K562 (cell line): ENCODE data around the gene RNF25. TPM values are rescaled to one million over a fixed set of nuclear protein-coding genes. Genes with fewer than 3 reads are reported as not detected.

Experiments used
- ATAC-seq: fragments of 200-7000 bp; cut with Tn5 transposase; 3 replicates; pipeline ENCODE4 v1.9.1; 2020; ENCODE audit warnings: moderate library complexity
- BruUV-seq: library from RNA; stranded (reverse); fragments of 400-500 nt; replicated peaks from 2 replicates; lab custom pipeline; 2021; lab: Mats Ljungman, UMichigan
- CTCF ChIA-PET: fragments of 300-600 bp; formaldehyde crosslinking; extraction: SDS; loops from one replicate; lab custom pipeline; 2021; ENCODE audit warnings: low intra/inter-chr PET ratio; lab: Yijun Ruan, JAX
- POLR2A ChIA-PET: fragments of 300-600, 350-650 bp; sonication (Branson Sonifier 250); formaldehyde crosslinking; extraction: SDS; loops from one replicate; lab custom pipeline; 2021; ENCODE audit warnings: antibody characterized with exemption, inconsistent platforms; lab: Yijun Ruan, JAX
- DNase-seq, 4 experiments: peaks; one replicate each; pipeline versions ENCODE4 v3.0.0 to v3.0.0-alpha.2; 2011 to 2018; ENCODE audit warnings: low spot score in 3 of 4, mixed read lengths in 3 of 4; ENCODE audit errors: extremely low read depth in 1 of 4
- FAIRE-seq: peaks from 2 replicates; lab custom pipeline; 2011; peaks lifted over from hg19 to GRCh38; lab: Jason Lieb, UNC
- H2AFZ ChIP-seq: 2 replicates; pipeline ENCODE4 v1.6.0; 2011; ENCODE audit warnings: low read depth, low read length, control low read depth, inconsistent platforms
- H3K27ac ChIP-seq: fragments of 200-600 bp; 3 replicates; pipeline ENCODE4 v1.8.0; 2011; ENCODE audit warnings: low read depth, mild to moderate bottlenecking, control low read depth, inconsistent platforms, low read length, moderate library complexity, mixed read lengths; ENCODE audit errors: extremely low read depth
- H3K27me3 ChIP-seq, 2 experiments: fragments of 300-600 bp in 1 of 2; 2 replicates in 1 of 2; 3 replicates in 1 of 2; pipeline versions ENCODE4 v1.6.0 to v1.8.0; 2011; ENCODE audit warnings: inconsistent platforms in 2 of 2, low read length in 2 of 2, mild to moderate bottlenecking in 1 of 2, mixed read lengths in 1 of 2, moderate library complexity in 1 of 2; ENCODE audit not compliant: control insufficient read depth in 2 of 2, insufficient read depth in 2 of 2
- H3K36me3 ChIP-seq: fragments of 300-600 bp; 3 replicates; pipeline ENCODE4 v1.8.0; 2011; ENCODE audit warnings: mild to moderate bottlenecking, low read length, inconsistent platforms; ENCODE audit not compliant: control insufficient read depth, insufficient read depth
- H3K4me1 ChIP-seq, 2 experiments: fragments of 200-600 bp in 1 of 2; replicated peaks in 1 of 2; 2 replicates in 1 of 2; 3 replicates in 1 of 2; pipeline versions ENCODE4 v1.5.1 to v1.8.0; 2011; ENCODE audit warnings: inconsistent platforms in 2 of 2, low read length in 2 of 2, mild to moderate bottlenecking in 1 of 2, mixed read lengths in 1 of 2, moderate library complexity in 1 of 2; ENCODE audit not compliant: control insufficient read depth in 2 of 2, insufficient read depth in 2 of 2
- H3K4me2 ChIP-seq: 2 replicates; pipeline ENCODE4 v1.6.1; 2011; ENCODE audit warnings: low read length, control low read depth, inconsistent platforms, mixed read lengths; ENCODE audit not compliant: insufficient read depth
- H3K4me3 ChIP-seq: fragments of 200-600 bp; sonication (generic), shearing (Covaris generic); 2 replicates; pipeline ENCODE4 v1.5.1; 2016; ENCODE audit warnings: control low read depth, inconsistent platforms
- H3K79me2 ChIP-seq: fragments of 200-600 bp; 3 replicates; pipeline ENCODE4 v1.8.0; 2011; ENCODE audit warnings: low read length, inconsistent platforms; ENCODE audit not compliant: control insufficient read depth, insufficient read depth
- H3K9ac ChIP-seq, 2 experiments: 2 replicates each; pipeline versions ENCODE4 v1.6.0 to v1.6.1; 2011; ENCODE audit warnings: low read depth in 2 of 2, low read length in 2 of 2, control low read depth in 1 of 2, inconsistent platforms in 1 of 2, mild to moderate bottlenecking in 1 of 2, mixed read lengths in 1 of 2; ENCODE audit not compliant: insufficient read depth in 1 of 2
- H3K9me1 ChIP-seq: one replicate; pipeline ENCODE4 v1.6.0; 2011; ENCODE audit warnings: inconsistent platforms, mild to moderate bottlenecking, low read length, moderate library complexity; ENCODE audit not compliant: control insufficient read depth, insufficient read depth
- H3K9me3 ChIP-seq: replicated peaks from 2 replicates; pipeline ENCODE4 v1.5.1; 2011; ENCODE audit warnings: low read depth, low read length, inconsistent platforms; ENCODE audit not compliant: control insufficient read depth, insufficient read depth
- H4K20me1 ChIP-seq: replicated peaks from 2 replicates; pipeline ENCODE4 v1.6.1; 2011; ENCODE audit warnings: low read length, inconsistent platforms, mixed read lengths; ENCODE audit not compliant: control insufficient read depth, insufficient read depth
- ATF2 ChIP-seq: sonication (generic); formaldehyde crosslinking; IDR thresholded peaks from 2 replicates; pipeline ENCODE4 v1.8.1; 2022; ENCODE audit warnings: missing genetic modification reagents
- CEBPZ ChIP-seq: fragments of 150-350 bp; IDR thresholded peaks from 2 replicates; pipeline ENCODE4 v1.6.1; 2014; ENCODE audit warnings: low read depth, mild to moderate bottlenecking, low read length, borderline replicate concordance
- ELF2 ChIP-seq: fragments of 250-450 bp; sonication (Bioruptor Pico); IDR thresholded peaks from 2 replicates; pipeline ENCODE4 v1.5.0; 2021; ENCODE audit warnings: mild to moderate bottlenecking
- FOXJ3 ChIP-seq: sonication (generic); formaldehyde crosslinking; IDR thresholded peaks from 2 replicates; pipeline ENCODE4 v1.4.0; 2020; ENCODE audit warnings: mild to moderate bottlenecking, missing genetic modification reagents
- GTF2E2 ChIP-seq: fragments of 200-800 bp; sonication (Bioruptor generic); IDR thresholded peaks from 2 replicates; pipeline ENCODE4 v1.6.1; 2016; ENCODE audit warnings: missing genetic modification characterization, missing compliant biosample characterization
- GTF3C2 ChIP-seq: IDR thresholded peaks from 3 replicates; pipeline ENCODE4 v1.6.1; 2011; ENCODE audit warnings: borderline replicate concordance, mild to moderate bottlenecking, moderate library complexity; ENCODE audit not compliant: insufficient read length; ENCODE audit errors: extremely low read depth
- KDM2B ChIP-seq: fragments of 250-450 bp; sonication (Bioruptor Pico); IDR thresholded peaks from 2 replicates; pipeline ENCODE4 v1.8.0; 2021; ENCODE audit warnings: mild to moderate bottlenecking, moderate library complexity
- NCOA2 ChIP-seq, 2 experiments: fragments of 450-650 bp; IDR thresholded peaks; 2 replicates each; pipeline ENCODE4 v1.6.1; 2018; ENCODE audit warnings: mild to moderate bottlenecking in 2 of 2, moderate library complexity in 1 of 2; ENCODE audit not compliant: partially characterized antibody in 2 of 2
- TFAM ChIP-seq: fragments of 250-450 bp; sonication (Bioruptor Pico); conservative IDR thresholded peaks from 2 replicates; pipeline ENCODE4 v1.5.0; 2021; ENCODE audit warnings: mild to moderate bottlenecking, moderate library complexity
- U2AF2 ChIP-seq: fragments of 200-400 bp; formaldehyde crosslinking; optimal IDR thresholded peaks from 2 replicates; pipeline ENCODE3; 2017; ENCODE audit warnings: low read depth, mild to moderate bottlenecking, low read length
- WGBS: fragments of 100-300 bp; shearing (Covaris generic); methylation state at CpG from one replicate; pipeline ENCODE4 v1.1.6; 2016; ENCODE audit warnings: low coverage, mixed read lengths; ENCODE audit not compliant: insufficient coverage; ENCODE audit errors: missing lambda C conversion rate; 5-methylcytosine and 5-hydroxymethylcytosine counted together
- in situ Hi-C: fragments of 300-500 bp; cut with MboI; formaldehyde crosslinking; loops from 4 replicates; pipeline ENCODE4 v1.15.0; 2018; ENCODE audit warnings: inconsistent platforms, mixed read lengths
- intact Hi-C: fragments of 100-400 bp; cut with micrococcal nuclease; formaldehyde crosslinking; loops from 2 replicates; pipeline ENCODE4 v1.14.2; 2022
- polyA plus RNA-seq, 8 experiments: library from polyadenylated mRNA; depleted of rRNA in 4 of 8; stranded (reverse) in 5 of 8; unstranded in 3 of 8; fragments of >200 nt; fragmentation: Nextera tagmentation in 2 of 8; fragmentation: Illumina TruSeq in 1 of 8; extraction: Ambion mirVana in 2 of 8; extraction: Trizol in 1 of 8; gene quantifications; 2 replicates each; pipeline versions ENCODE4 v1.2.1 to v1.2.3, GENCODE V29; 2011 to 2014; ENCODE audit warnings: inconsistent platforms in 1 of 8, missing spikeins in 1 of 8
- total RNA-seq, 7 experiments: library from RNA; depleted of rRNA in 6 of 7; stranded (reverse); fragments of >200 nt in 6 of 7; fragmentation: Illumina TruSeq in 2 of 7; extraction: Trizol in 2 of 7; gene quantifications; 2 replicates each; pipeline versions ENCODE4 v1.2.1 to v1.2.3, GENCODE V29; 2011 to 2021; ENCODE audit warnings: low replicate concordance in 1 of 7

The RNF25 gene
- total and polyA plus RNA-seq, 9 of the 15 experiments (the other 6 are each of a cell fraction or from before 2014, with no cell fraction given) = 2.3 to 49.8 (median 20.5) TPM

- no peak for TF ChIP-seq GTF3C2
- TF ChIP-seq GTF2E2 (tag) = no peak
- TF ChIP-seq NCOA2 (IDR thresholded peaks at IDR 0.05; ENCODE audit: partially characterized antibody in 2 of 2) = no peak
- no peak for TF ChIP-seq U2AF2
- TF ChIP-seq FOXJ3 (CRISPR knock-in tag) = no peak
Measured at GRCh38 chr2:218716070-218716469, 44.3 kb upstream of the RNF25 start (continued).

- no peaks in the 10 kb centered on the region for H3K27me3 ChIP-seq
- no peak overlapping the region; a peak in 1 of 4 replicates for H3K9ac ChIP-seq
- in situ Hi-C loops (no loop called here), intact Hi-C loops (loop anchor here (5.0 kb wide), 1 partner anchor 133 kb away; no protein-coding TSS in a partner anchor)
- DNase-seq = no peak
- peaks cover 54% of the 10 kb centered on the region for H3K79me2 ChIP-seq
- no peaks in the 10 kb centered on the region; the same call in 1 of the 2 replicates for H4K20me1 ChIP-seq
- CTCF ChIA-PET = no interaction called here
- no peak overlapping the region for H3K4me2 ChIP-seq
- POLR2A ChIA-PET = interaction anchor here (1.0 to 1.3 kb wide), 2 partner anchors 9 to 17 kb away, joined by 4 to 5 read pairs; no protein-coding TSS in a partner anchor
- no peak for ATAC-seq
- H3K36me3 ChIP-seq = peaks cover 29% of the 10 kb centered on the region
- H3K4me3 ChIP-seq = no peak overlapping the region
- H2AFZ ChIP-seq = no peak overlapping the region
- H3K9me1 ChIP-seq = peaks cover 2% of the 10 kb centered on the region
- BruUV-seq = no TSS peak
- no peak overlapping the region for H3K27ac ChIP-seq
- FAIRE-seq = no peak
- WGBS = 83% methylated on average over 2 of the region's 2 CpGs
- peaks cover 13 to 22% of the 10 kb centered on the region in 2 experiments for H3K4me1 ChIP-seq
- H3K9me3 ChIP-seq = no peaks in the 10 kb centered on the region
- TF ChIP-seq ELF2 (CRISPR knock-in tag) = no peak
- no peak for TF ChIP-seq TFAM (CRISPR knock-in tag)
- TF ChIP-seq ATF2 (CRISPR knock-in tag) = no peak
- TF ChIP-seq KDM2B (CRISPR knock-in tag) = no peak
- TF ChIP-seq CEBPZ = no peak
Measured at GRCh38 chr2:218713922-218714321, 42.1 kb upstream of the RNF25 start.
